SH-SY5Y (cell line): ENCODE measurements around the gene GRB10.

ENCODE experiments used
- GATA2 ChIP-seq: IDR thresholded peaks from 2 replicates; pipeline ENCODE4 v1.6.1; 2011; ENCODE audit warnings: mild to moderate bottlenecking, low read depth, low read length
- GATA3 ChIP-seq: IDR thresholded peaks from 2 replicates; pipeline ENCODE4 v1.6.1; 2011; ENCODE audit warnings: low read depth, mild to moderate bottlenecking, low read length, moderate library complexity

DNA sequence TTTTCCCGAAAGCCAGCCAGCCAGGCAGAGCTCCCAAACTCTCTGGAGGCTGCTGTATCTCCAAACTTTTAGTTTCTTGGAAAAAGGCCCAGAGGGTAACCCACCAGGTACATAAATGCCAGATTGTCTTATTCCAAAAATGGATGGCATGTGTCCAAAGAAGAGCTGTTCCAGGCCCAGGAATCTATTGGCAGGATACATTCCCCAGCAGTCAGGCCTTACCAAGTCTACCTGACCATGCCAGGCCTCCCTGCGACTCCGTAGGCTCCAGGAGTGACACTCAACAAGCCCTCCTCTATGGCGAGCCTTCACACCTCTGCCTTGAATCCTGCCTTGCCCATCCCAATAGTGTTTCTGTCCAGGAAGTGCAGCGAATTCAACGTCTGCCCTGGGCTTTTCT, 95.6 kb downstream of the GRB10 start:
- TF ChIP-seq GATA2 (no peak), GATA3 (no peak)
